Smooth muscle cell (in vitro differentiated cells): ENCODE measurements around the gene SIRT7. TPM values are rescaled to one million over a fixed set of nuclear protein-coding genes. Genes with fewer than 3 reads are reported as not detected.

Experiments
- DNase-seq: peaks from one replicate; lab custom pipeline; 2025; ENCODE audit not compliant: unreplicated experiment; lab: John Stamatoyannopoulos, UW
- H2AFZ ChIP-seq: fragments of 200-600 bp; sonication (generic); 2 replicates; pipeline ENCODE4 v1.6.0; 2016; ENCODE audit warnings: antibody characterized with exemption, low read depth, mild to moderate bottlenecking
- H3F3A ChIP-seq: fragments of 200-600 bp; sonication (generic); 2 replicates; pipeline ENCODE4 v1.6.0; 2017; ENCODE audit warnings: antibody characterized with exemption, low read depth
- H3K27ac ChIP-seq: fragments of 200-600 bp; sonication (generic); 2 replicates; pipeline ENCODE4 v1.5.1; 2016; ENCODE audit warnings: low read depth, mild to moderate bottlenecking
- H3K27me3 ChIP-seq: fragments of 200-600 bp; sonication (generic); 2 replicates; pipeline ENCODE4 v1.6.1; 2016; ENCODE audit warnings: low read depth, mild to moderate bottlenecking
- H3K36me3 ChIP-seq: fragments of 200-600 bp; sonication (generic); 2 replicates; pipeline ENCODE4 v1.5.1; 2016; ENCODE audit warnings: low read depth
- H3K4me1 ChIP-seq: fragments of 200-600 bp; sonication (generic); 2 replicates; pipeline ENCODE4 v1.5.1; 2016; ENCODE audit warnings: low read depth
- H3K4me2 ChIP-seq: fragments of 200-600 bp; sonication (generic); 2 replicates; pipeline ENCODE4 v1.6.0; 2016; ENCODE audit warnings: mild to moderate bottlenecking
- H3K4me3 ChIP-seq: fragments of 200-600 bp; sonication (generic); 2 replicates; pipeline ENCODE4 v1.5.1; 2016; ENCODE audit warnings: mild to moderate bottlenecking
- H3K79me2 ChIP-seq: fragments of 200-600 bp; sonication (generic); 2 replicates; pipeline ENCODE4 v1.6.0; 2016; ENCODE audit warnings: low read depth, mild to moderate bottlenecking
- H3K9ac ChIP-seq: fragments of 200-600 bp; sonication (generic); 2 replicates; pipeline ENCODE4 v1.6.0; 2016; ENCODE audit warnings: low read depth
- H3K9me3 ChIP-seq: fragments of 200-600 bp; sonication (generic); replicated peaks from 2 replicates; pipeline ENCODE4 v1.5.1; 2016; ENCODE audit warnings: low read depth
- H4K20me1 ChIP-seq: fragments of 200-600 bp; sonication (generic); 2 replicates; pipeline ENCODE4 v1.6.0; 2016; ENCODE audit warnings: low read depth
- WGBS: methylation state at CpG from one replicate; pipeline ENCODE4 v1.1.7; 2016; ENCODE audit warnings: low lambda C conversion rate; 5-methylcytosine and 5-hydroxymethylcytosine counted together
- polyA plus RNA-seq: library from polyadenylated mRNA; unstranded; fragments of >200 nt; fragmentation: Nextera tagmentation; extraction: Ambion mirVana; gene quantifications from 2 replicates; pipeline ENCODE4 v1.2.1, GENCODE V29; 2016
- total RNA-seq: library from RNA; depleted of rRNA; stranded (reverse); fragments of >200 nt; gene quantifications from 2 replicates; pipeline ENCODE4 v1.2.3, GENCODE V29; 2014
- TF ChIP-seq, protein P1 (sequence below): fragments of 200-600 bp; sonication (generic); IDR thresholded peaks from 2 replicates; pipeline ENCODE4 v1.5.1; 2017; ENCODE audit warnings: borderline replicate concordance, mild to moderate bottlenecking, antibody characterized with exemption; ENCODE audit not compliant: insufficient read depth, poor library complexity, severe bottlenecking

SIRT7 gene
- total and polyA plus RNA-seq, 2 experiments from 2014 or later, result 10.1 to 19.9 TPM

DNA sequence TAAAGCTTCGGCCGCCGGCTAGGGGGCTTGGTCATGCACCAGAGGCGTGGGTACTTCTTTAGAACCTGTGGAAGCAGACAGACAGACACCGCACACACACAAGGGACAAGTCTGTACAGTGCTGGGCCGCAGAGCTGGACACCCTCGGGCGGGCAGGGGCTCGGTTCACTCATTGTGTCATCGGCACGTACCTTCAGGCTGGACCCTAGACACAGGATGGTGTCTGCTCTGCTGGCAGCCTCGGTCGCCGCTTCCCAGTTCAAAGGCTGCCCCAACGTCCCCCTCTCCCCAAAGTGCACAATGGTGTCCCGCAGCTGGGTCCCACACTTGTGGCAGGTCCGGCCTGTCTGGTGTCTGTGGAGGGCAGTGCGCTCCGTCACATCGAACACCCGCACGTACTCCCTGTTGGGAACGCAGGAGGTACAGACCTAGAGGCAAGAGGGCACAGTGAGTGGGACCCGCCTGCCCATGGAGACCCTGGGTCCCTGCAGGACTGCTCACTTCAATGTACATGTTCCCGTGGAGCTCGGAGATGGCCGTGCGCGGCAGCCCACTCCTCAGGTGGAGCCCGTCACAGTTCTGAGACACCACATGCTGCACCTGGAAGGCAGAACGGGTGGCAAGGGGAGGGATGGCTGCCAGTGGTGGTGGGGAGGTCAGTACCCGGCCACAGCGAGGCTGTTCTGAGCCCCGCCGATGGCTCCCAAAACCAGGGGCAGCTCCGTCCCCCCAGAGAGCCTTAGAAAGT, 3.7 kb downstream of the SIRT7 start:
- Histone ChIP-seq H2AFZ (no peak overlapping the region), H3F3A (peaks cover 13% of the 10 kb centered on the region), H3K4me3 (no peak overlapping the region), H4K20me1 (peaks cover 68% of the 10 kb centered on the region), H3K9me3 (no peaks in the 10 kb centered on the region), H3K27me3 (no peaks in the 10 kb centered on the region), H3K4me1 (peaks cover 7% of the 10 kb centered on the region), H3K36me3 (no peaks in the 10 kb centered on the region), H3K27ac (no peak overlapping the region), H3K4me2 (no peak overlapping the region), H3K9ac (no peak overlapping the region), H3K79me2 (peaks cover 38% of the 10 kb centered on the region)
- DNase-seq, result no peak
- 96% methylated on average over 36 of the region's 36 CpGs for WGBS
- TF ChIP-seq, protein P1, sequence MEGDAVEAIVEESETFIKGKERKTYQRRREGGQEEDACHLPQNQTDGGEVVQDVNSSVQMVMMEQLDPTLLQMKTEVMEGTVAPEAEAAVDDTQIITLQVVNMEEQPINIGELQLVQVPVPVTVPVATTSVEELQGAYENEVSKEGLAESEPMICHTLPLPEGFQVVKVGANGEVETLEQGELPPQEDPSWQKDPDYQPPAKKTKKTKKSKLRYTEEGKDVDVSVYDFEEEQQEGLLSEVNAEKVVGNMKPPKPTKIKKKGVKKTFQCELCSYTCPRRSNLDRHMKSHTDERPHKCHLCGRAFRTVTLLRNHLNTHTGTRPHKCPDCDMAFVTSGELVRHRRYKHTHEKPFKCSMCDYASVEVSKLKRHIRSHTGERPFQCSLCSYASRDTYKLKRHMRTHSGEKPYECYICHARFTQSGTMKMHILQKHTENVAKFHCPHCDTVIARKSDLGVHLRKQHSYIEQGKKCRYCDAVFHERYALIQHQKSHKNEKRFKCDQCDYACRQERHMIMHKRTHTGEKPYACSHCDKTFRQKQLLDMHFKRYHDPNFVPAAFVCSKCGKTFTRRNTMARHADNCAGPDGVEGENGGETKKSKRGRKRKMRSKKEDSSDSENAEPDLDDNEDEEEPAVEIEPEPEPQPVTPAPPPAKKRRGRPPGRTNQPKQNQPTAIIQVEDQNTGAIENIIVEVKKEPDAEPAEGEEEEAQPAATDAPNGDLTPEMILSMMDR, result no peak

DNA sequence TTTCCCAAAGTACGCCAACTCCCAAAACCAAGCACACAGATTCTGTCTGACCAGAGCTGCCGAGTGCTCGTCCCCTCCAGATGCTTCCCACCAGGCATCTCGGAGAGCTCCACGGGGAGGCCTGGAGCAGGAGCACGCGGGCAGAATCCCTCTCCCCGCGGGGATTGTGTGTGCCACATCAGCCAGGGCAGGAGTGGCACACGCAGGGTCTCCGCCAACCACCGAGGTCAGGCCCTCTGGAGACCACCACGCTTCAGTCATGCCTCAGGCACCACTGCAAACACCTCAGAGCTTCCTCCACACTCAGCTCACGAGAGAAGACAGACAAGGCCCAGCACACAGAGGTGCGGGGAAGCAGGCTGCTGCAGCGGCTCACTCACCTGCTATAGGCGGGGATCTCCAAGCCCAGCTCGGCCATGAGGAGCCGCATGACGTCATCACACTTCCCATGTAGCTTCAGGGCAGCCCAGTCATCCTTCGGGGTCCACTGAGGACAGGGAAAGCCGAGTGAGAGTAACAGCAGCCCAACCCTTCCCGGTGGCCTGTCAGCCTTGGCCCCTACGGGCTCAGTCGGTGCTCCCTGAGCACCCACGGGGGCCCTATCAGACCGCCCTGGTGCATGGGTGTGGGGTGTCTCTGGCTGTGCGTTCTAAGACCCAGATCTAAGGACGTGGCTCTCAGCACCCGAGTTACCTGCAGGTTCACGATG, 4.4 kb downstream of the SIRT7 start:
- Histone ChIP-seq H3K36me3 (no peaks in the 10 kb centered on the region), H4K20me1 (peaks cover 64% of the 10 kb centered on the region), H2AFZ (no peak overlapping the region), H3K4me3 (no peak overlapping the region), H3K27me3 (no peaks in the 10 kb centered on the region), H3K9ac (no peak overlapping the region), H3K4me1 (peaks cover 7% of the 10 kb centered on the region), H3K27ac (no peak overlapping the region), H3K9me3 (no peaks in the 10 kb centered on the region), H3K79me2 (peaks cover 33% of the 10 kb centered on the region), H3K4me2 (no peak overlapping the region), H3F3A (peaks cover 13% of the 10 kb centered on the region)
- WGBS, result 94% methylated on average over 31 of the region's 31 CpGs
- DNase-seq, result no peak
- TF ChIP-seq, protein P1, result no peak

DNA sequence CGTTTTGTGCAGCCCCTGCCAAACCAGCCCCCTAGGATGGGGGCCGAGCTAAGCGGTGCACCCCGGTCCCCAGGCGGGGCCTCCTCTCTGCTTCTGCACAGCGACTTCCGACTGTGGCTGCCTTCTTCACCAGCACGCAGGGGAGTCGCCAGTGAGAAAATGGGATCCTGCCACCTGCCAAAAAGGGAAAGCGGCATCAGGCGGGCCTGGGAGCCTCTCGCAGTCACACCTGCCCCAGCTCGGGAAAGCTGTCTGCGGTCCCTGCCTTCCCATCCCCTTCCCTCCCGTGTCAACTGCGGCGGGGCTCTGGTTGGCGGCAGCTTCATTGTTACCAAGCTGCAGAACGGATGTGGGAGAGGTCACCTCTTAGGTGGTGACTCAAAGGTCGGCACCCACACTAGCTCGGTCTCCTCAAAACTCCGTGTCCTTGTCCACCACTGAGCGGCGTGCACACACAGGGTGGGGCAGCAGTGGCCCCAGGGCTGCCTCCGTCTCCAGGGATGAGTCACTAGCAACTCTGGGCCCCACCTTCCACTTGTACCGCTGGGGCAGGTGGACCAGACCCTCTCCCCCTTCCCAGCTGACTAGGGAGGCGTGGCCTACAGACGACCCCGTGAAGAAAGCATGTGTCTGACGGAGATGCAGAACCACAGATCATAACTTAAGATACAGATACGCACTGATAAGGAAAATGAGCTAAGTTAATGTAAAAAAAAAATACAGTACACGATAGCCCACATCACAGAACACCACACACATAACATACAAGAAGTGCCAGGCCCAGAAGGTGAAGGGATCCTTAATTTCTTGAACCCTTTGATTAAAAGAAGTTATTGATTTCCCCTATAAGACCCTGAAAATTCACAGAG, 5.3 kb downstream of the SIRT7 start:
- no peak overlapping the region for H3K27ac ChIP-seq
- 88% methylated on average over 32 of the region's 32 CpGs for WGBS
- peaks cover 25% of the 10 kb centered on the region for H3K79me2 ChIP-seq
- TF ChIP-seq, protein P1, result no peak
- no peak overlapping the region for H3K4me2 ChIP-seq
- no peak overlapping the region for H3K4me3 ChIP-seq
- no peaks in the 10 kb centered on the region for H3K9me3 ChIP-seq
- no peak overlapping the region for H3K9ac ChIP-seq
- H3K27me3 ChIP-seq, result no peaks in the 10 kb centered on the region
- peaks cover 7% of the 10 kb centered on the region for H3K4me1 ChIP-seq
- no peak overlapping the region for H2AFZ ChIP-seq
- H3F3A ChIP-seq, result peaks cover 9% of the 10 kb centered on the region
- peaks cover 59% of the 10 kb centered on the region for H4K20me1 ChIP-seq
- DNase-seq, result no peak
- no peaks in the 10 kb centered on the region for H3K36me3 ChIP-seq
